ENCODE measurements around the gene MAP1LC3B2.

Gene MAP1LC3B2

GRCh38 chr12:116542345-116542956 lies 16.7 kb upstream of the MAP1LC3B2 start:
- H3K27ac ChIP-seq (ENCODE audit: low read depth, low read length), result no peak overlapping the region
- no peak overlapping the region for H2BK15ac ChIP-seq (replicated peaks; ENCODE audit: low read depth)
- no peak overlapping the region for H2BK5ac ChIP-seq (ENCODE audit: low read length)
- H3K18ac ChIP-seq (ENCODE audit: low read length), result peak overlapping the region; percentile 65
- H3K56ac ChIP-seq (ENCODE audit: low read length), result no peak overlapping the region
- no peaks in the 10 kb centered on the region for H3K27me3 ChIP-seq (ENCODE audit: insufficient read depth, low read length, poor library complexity)
- no peak overlapping the region for H4K8ac ChIP-seq (ENCODE audit: low read depth, low read length)
- H2BK120ac ChIP-seq (ENCODE audit: low read depth, low read length), result peak overlapping the region; percentile 4
- peaks cover 9% of the 10 kb centered on the region for H3K4me1 ChIP-seq (ENCODE audit: control insufficient read depth, low read depth, low read length)
- H4K5ac ChIP-seq (ENCODE audit: low read length), result no peak overlapping the region
- no peak overlapping the region for H3K4me2 ChIP-seq (ENCODE audit: low read length)
- no peak overlapping the region for H3K4me3 ChIP-seq (ENCODE audit: low read length)
- no CpG with 5 or more reads among the region's 15 CpGs for WGBS (ENCODE audit: extremely low coverage, insufficient coverage, low lambda C conversion rate)
- no peaks in the 10 kb centered on the region for H3K79me1 ChIP-seq (ENCODE audit: low read length)
- no peak for DNase-seq
- H3K23ac ChIP-seq (ENCODE audit: low read length), result no peak overlapping the region
- no peaks in the 10 kb centered on the region for H3K36me3 ChIP-seq (ENCODE audit: control insufficient read depth, insufficient read depth, low read length)
- H3K79me2 ChIP-seq (ENCODE audit: control insufficient read depth, insufficient read depth, low read length), result no peaks in the 10 kb centered on the region
- H3K9ac ChIP-seq (ENCODE audit: low read length), result no peak overlapping the region
- H3K4ac ChIP-seq (ENCODE audit: low read depth, low read length), result no peak overlapping the region
- H2AK5ac ChIP-seq (ENCODE audit: low read length), result no peak overlapping the region

GRCh38 chr12:116544656-116545055 lies 14.5 kb upstream of the MAP1LC3B2 start:
- Histone ChIP-seq H2BK5ac (ENCODE audit: low read length) (no peak overlapping the region), H3K27ac (ENCODE audit: low read depth, low read length) (no peak overlapping the region), H2BK120ac (ENCODE audit: low read depth, low read length) (no peak overlapping the region), H2AK5ac (ENCODE audit: low read length) (peak overlapping the region; percentile 44), H3K9ac (ENCODE audit: low read length) (no peak overlapping the region), H3K4me1 (ENCODE audit: control insufficient read depth, low read depth, low read length) (peaks cover 5% of the 10 kb centered on the region), H2BK15ac (replicated peaks; ENCODE audit: low read depth) (no peak overlapping the region), H4K8ac (ENCODE audit: low read depth, low read length) (no peak overlapping the region), H3K4me2 (ENCODE audit: low read length) (no peak overlapping the region), H3K79me1 (ENCODE audit: low read length) (no peaks in the 10 kb centered on the region), H3K36me3 (ENCODE audit: control insufficient read depth, insufficient read depth, low read length) (no peaks in the 10 kb centered on the region), H3K27me3 (ENCODE audit: insufficient read depth, low read length, poor library complexity) (no peaks in the 10 kb centered on the region), H3K4ac (ENCODE audit: low read depth, low read length) (no peak overlapping the region), H3K56ac (ENCODE audit: low read length) (no peak overlapping the region), H3K4me3 (ENCODE audit: low read length) (no peak overlapping the region), H3K79me2 (ENCODE audit: control insufficient read depth, insufficient read depth, low read length) (no peaks in the 10 kb centered on the region), H3K18ac (ENCODE audit: low read length) (no peak overlapping the region), H4K5ac (ENCODE audit: low read length) (no peak overlapping the region), H3K23ac (ENCODE audit: low read length) (no peak overlapping the region)
- no CpG with 5 or more reads among the region's 5 CpGs for WGBS (ENCODE audit: extremely low coverage, insufficient coverage, low lambda C conversion rate)
- DNase-seq, result no peak

- no CpG with 5 or more reads among the region's 6 CpGs for WGBS (ENCODE audit: extremely low coverage, insufficient coverage, low lambda C conversion rate)
- no peak overlapping the region for H3K9ac ChIP-seq (ENCODE audit: low read length)
- DNase-seq, result no peak
- H3K27me3 ChIP-seq (ENCODE audit: insufficient read depth, low read length, poor library complexity), result no peaks in the 10 kb centered on the region
- no peaks in the 10 kb centered on the region for H3K36me3 ChIP-seq (ENCODE audit: control insufficient read depth, insufficient read depth, low read length)
- H4K8ac ChIP-seq (ENCODE audit: low read depth, low read length), result no peak overlapping the region
- H2BK120ac ChIP-seq (ENCODE audit: low read depth, low read length), result no peak overlapping the region
- no peak overlapping the region for H3K23ac ChIP-seq (ENCODE audit: low read length)
- H3K4me3 ChIP-seq (ENCODE audit: low read length), result no peak overlapping the region
- no peaks in the 10 kb centered on the region for H3K79me1 ChIP-seq (ENCODE audit: low read length)
- no peak overlapping the region for H3K18ac ChIP-seq (ENCODE audit: low read length)
- peaks cover 4% of the 10 kb centered on the region for H3K4me1 ChIP-seq (ENCODE audit: control insufficient read depth, low read depth, low read length)
- H4K5ac ChIP-seq (ENCODE audit: low read length), result no peak overlapping the region
- no peak overlapping the region for H2BK5ac ChIP-seq (ENCODE audit: low read length)
- H3K56ac ChIP-seq (ENCODE audit: low read length), result no peak overlapping the region
- H3K4ac ChIP-seq (ENCODE audit: low read depth, low read length), result no peak overlapping the region
- no peak overlapping the region for H3K4me2 ChIP-seq (ENCODE audit: low read length)
- H3K79me2 ChIP-seq (ENCODE audit: control insufficient read depth, insufficient read depth, low read length), result no peaks in the 10 kb centered on the region
- no peak overlapping the region for H3K27ac ChIP-seq (ENCODE audit: low read depth, low read length)
- no peak overlapping the region for H2AK5ac ChIP-seq (ENCODE audit: low read length)
- H2BK15ac ChIP-seq (replicated peaks; ENCODE audit: low read depth), result no peak overlapping the region
These were observed 14.0 kb upstream of the MAP1LC3B2 start for GRCh38 chr12:116545144-116545543.

- DNase-seq, result peak; percentile 64
- no peak overlapping the region for H2BK120ac ChIP-seq (ENCODE audit: low read depth, low read length)
- WGBS (ENCODE audit: extremely low coverage, insufficient coverage, low lambda C conversion rate), result no CpG with 5 or more reads among the region's 6 CpGs
- peak overlapping the region; percentile 60 for H3K56ac ChIP-seq (ENCODE audit: low read length)
- peaks cover 4% of the 10 kb centered on the region for H3K4me1 ChIP-seq (ENCODE audit: control insufficient read depth, low read depth, low read length)
- no peaks in the 10 kb centered on the region for H3K79me2 ChIP-seq (ENCODE audit: control insufficient read depth, insufficient read depth, low read length)
- H2BK15ac ChIP-seq (replicated peaks; ENCODE audit: low read depth), result no peak overlapping the region
- H3K18ac ChIP-seq (ENCODE audit: low read length), result no peak overlapping the region
- no peak overlapping the region for H4K5ac ChIP-seq (ENCODE audit: low read length)
- H3K23ac ChIP-seq (ENCODE audit: low read length), result no peak overlapping the region
- no peaks in the 10 kb centered on the region for H3K36me3 ChIP-seq (ENCODE audit: control insufficient read depth, insufficient read depth, low read length)
- no peak overlapping the region for H3K9ac ChIP-seq (ENCODE audit: low read length)
- peak overlapping the region; percentile 52 for H2BK5ac ChIP-seq (ENCODE audit: low read length)
- H3K27me3 ChIP-seq (ENCODE audit: insufficient read depth, low read length, poor library complexity), result no peaks in the 10 kb centered on the region
- no peak overlapping the region for H3K4ac ChIP-seq (ENCODE audit: low read depth, low read length)
- no peak overlapping the region for H3K4me2 ChIP-seq (ENCODE audit: low read length)
- H4K8ac ChIP-seq (ENCODE audit: low read depth, low read length), result no peak overlapping the region
- no peak overlapping the region for H3K4me3 ChIP-seq (ENCODE audit: low read length)
- H2AK5ac ChIP-seq (ENCODE audit: low read length), result no peak overlapping the region
- no peaks in the 10 kb centered on the region for H3K79me1 ChIP-seq (ENCODE audit: low read length)
- no peak overlapping the region for H3K27ac ChIP-seq (ENCODE audit: low read depth, low read length)
These were observed 13.2 kb upstream of the MAP1LC3B2 start for GRCh38 chr12:116545936-116546335.

- H2BK15ac ChIP-seq (replicated peaks; ENCODE audit: low read depth), result no peak overlapping the region
- no peak overlapping the region for H3K4me3 ChIP-seq (ENCODE audit: low read length)
- no peaks in the 10 kb centered on the region for H3K79me2 ChIP-seq (ENCODE audit: control insufficient read depth, insufficient read depth, low read length)
- no peak overlapping the region for H3K9ac ChIP-seq (ENCODE audit: low read length)
- H2AK5ac ChIP-seq (ENCODE audit: low read length), result no peak overlapping the region
- DNase-seq, result no peak
- H3K23ac ChIP-seq (ENCODE audit: low read length), result no peak overlapping the region
- H3K79me1 ChIP-seq (ENCODE audit: low read length), result no peaks in the 10 kb centered on the region
- peak overlapping the region; percentile 9 for H3K56ac ChIP-seq (ENCODE audit: low read length)
- no peaks in the 10 kb centered on the region for H3K27me3 ChIP-seq (ENCODE audit: insufficient read depth, low read length, poor library complexity)
- no peak overlapping the region for H2BK5ac ChIP-seq (ENCODE audit: low read length)
- H2BK120ac ChIP-seq (ENCODE audit: low read depth, low read length), result no peak overlapping the region
- no peak overlapping the region for H3K4ac ChIP-seq (ENCODE audit: low read depth, low read length)
- no peak overlapping the region for H4K8ac ChIP-seq (ENCODE audit: low read depth, low read length)
- no CpG with 5 or more reads among the region's 10 CpGs for WGBS (ENCODE audit: extremely low coverage, insufficient coverage, low lambda C conversion rate)
- H3K27ac ChIP-seq (ENCODE audit: low read depth, low read length), result no peak overlapping the region
- H3K36me3 ChIP-seq (ENCODE audit: control insufficient read depth, insufficient read depth, low read length), result no peaks in the 10 kb centered on the region
- H4K5ac ChIP-seq (ENCODE audit: low read length), result no peak overlapping the region
- no peak overlapping the region for H3K4me2 ChIP-seq (ENCODE audit: low read length)
- H3K4me1 ChIP-seq (ENCODE audit: control insufficient read depth, low read depth, low read length), result peaks cover 4% of the 10 kb centered on the region
- no peak overlapping the region for H3K18ac ChIP-seq (ENCODE audit: low read length)
These were observed 11.2 kb upstream of the MAP1LC3B2 start for GRCh38 chr12:116547955-116548501.

GRCh38 chr12:116549993-116550392 lies 9.2 kb upstream of the MAP1LC3B2 start:
- WGBS (ENCODE audit: extremely low coverage, insufficient coverage, low lambda C conversion rate), result no CpG with 5 or more reads among the region's 10 CpGs

More at GRCh38 chr12:116549993-116550392, 9.2 kb upstream of the MAP1LC3B2 start:
- H3K56ac ChIP-seq (ENCODE audit: low read length), result no peak overlapping the region
- H3K4ac ChIP-seq (ENCODE audit: low read depth, low read length), result no peak overlapping the region
- H3K79me2 ChIP-seq (ENCODE audit: control insufficient read depth, insufficient read depth, low read length), result no peaks in the 10 kb centered on the region
- H3K4me3 ChIP-seq (ENCODE audit: low read length), result no peak overlapping the region
- peaks cover 4% of the 10 kb centered on the region for H3K4me1 ChIP-seq (ENCODE audit: control insufficient read depth, low read depth, low read length)
- H3K18ac ChIP-seq (ENCODE audit: low read length), result no peak overlapping the region
- DNase-seq, result no peak
- no peaks in the 10 kb centered on the region for H3K79me1 ChIP-seq (ENCODE audit: low read length)
- H2BK120ac ChIP-seq (ENCODE audit: low read depth, low read length), result no peak overlapping the region
- no peak overlapping the region for H2AK5ac ChIP-seq (ENCODE audit: low read length)
- H3K27me3 ChIP-seq (ENCODE audit: insufficient read depth, low read length, poor library complexity), result no peaks in the 10 kb centered on the region
- H2BK5ac ChIP-seq (ENCODE audit: low read length), result no peak overlapping the region
- H4K5ac ChIP-seq (ENCODE audit: low read length), result no peak overlapping the region
- H2BK15ac ChIP-seq (replicated peaks; ENCODE audit: low read depth), result no peak overlapping the region
- no peak overlapping the region for H3K23ac ChIP-seq (ENCODE audit: low read length)
- H3K9ac ChIP-seq (ENCODE audit: low read length), result no peak overlapping the region
- H3K36me3 ChIP-seq (ENCODE audit: control insufficient read depth, insufficient read depth, low read length), result no peaks in the 10 kb centered on the region
- no peak overlapping the region for H3K4me2 ChIP-seq (ENCODE audit: low read length)
- no peak overlapping the region for H3K27ac ChIP-seq (ENCODE audit: low read depth, low read length)
- no peak overlapping the region for H4K8ac ChIP-seq (ENCODE audit: low read depth, low read length)
